ENCODE results near the gene TUBGCP3. TPM values are rescaled to one million over a fixed set of nuclear protein-coding genes. Genes with fewer than 3 reads are reported as not detected.

TUBGCP3 gene
- total and polyA plus RNA-seq, 4 donors = 10.9 to 40.2 (median 26.9) TPM

DNA sequence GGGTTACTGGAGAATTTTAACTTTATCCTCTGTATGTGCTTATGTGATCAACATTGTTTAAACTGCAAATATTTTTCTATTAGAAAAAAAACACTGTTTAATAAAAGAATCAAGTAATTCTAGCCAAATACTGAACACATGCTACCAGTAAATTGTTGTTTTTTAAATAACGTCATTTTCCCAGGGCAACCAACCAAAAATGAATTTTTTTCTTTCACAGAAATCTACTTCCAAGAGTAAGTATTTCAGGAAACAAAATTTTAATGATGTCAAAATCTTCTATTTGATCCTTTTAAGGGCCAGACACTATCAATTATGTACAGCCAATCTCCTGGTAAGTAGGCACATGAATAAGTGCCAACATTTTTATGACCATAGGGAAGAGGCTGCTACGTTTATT is 57.1 kb downstream of the TUBGCP3 start:
- no peak for ATAC-seq (ENCODE audit: insufficient read depth, low FRiP score)
- no peaks in the 10 kb centered on the region for H3K27me3 ChIP-seq (ENCODE audit: control insufficient read depth in 3 of 3, insufficient read depth in 3 of 3, low read length in 2 of 3)
- H3K36me3 ChIP-seq (ENCODE audit: control insufficient read depth in 4 of 4, insufficient read depth in 4 of 4, low read length in 4 of 4) = peaks cover 0 to 9% (median 7%) of the 10 kb centered on the region in 4 donors
- 72 to 84% methylated on average over 2 of the region's 2 CpGs for WGBS, 2 donors
- DNase-seq = peak in 2 of 3 donors; percentile 51 to 62
- no peak overlapping the region for H3K27ac ChIP-seq (ENCODE audit: low read depth in 1 of 2, low read length in 1 of 2)
- TF ChIP-seq, protein P1, sequence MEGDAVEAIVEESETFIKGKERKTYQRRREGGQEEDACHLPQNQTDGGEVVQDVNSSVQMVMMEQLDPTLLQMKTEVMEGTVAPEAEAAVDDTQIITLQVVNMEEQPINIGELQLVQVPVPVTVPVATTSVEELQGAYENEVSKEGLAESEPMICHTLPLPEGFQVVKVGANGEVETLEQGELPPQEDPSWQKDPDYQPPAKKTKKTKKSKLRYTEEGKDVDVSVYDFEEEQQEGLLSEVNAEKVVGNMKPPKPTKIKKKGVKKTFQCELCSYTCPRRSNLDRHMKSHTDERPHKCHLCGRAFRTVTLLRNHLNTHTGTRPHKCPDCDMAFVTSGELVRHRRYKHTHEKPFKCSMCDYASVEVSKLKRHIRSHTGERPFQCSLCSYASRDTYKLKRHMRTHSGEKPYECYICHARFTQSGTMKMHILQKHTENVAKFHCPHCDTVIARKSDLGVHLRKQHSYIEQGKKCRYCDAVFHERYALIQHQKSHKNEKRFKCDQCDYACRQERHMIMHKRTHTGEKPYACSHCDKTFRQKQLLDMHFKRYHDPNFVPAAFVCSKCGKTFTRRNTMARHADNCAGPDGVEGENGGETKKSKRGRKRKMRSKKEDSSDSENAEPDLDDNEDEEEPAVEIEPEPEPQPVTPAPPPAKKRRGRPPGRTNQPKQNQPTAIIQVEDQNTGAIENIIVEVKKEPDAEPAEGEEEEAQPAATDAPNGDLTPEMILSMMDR (IDR thresholded peaks at IDR 0.05; ENCODE audit: control extremely low read depth, extremely low read depth) = no peak
- H3K4me1 ChIP-seq (ENCODE audit: control insufficient read depth in 5 of 5, insufficient read depth in 5 of 5, low read length in 5 of 5) = peaks cover 0 to 18% (median 0%) of the 10 kb centered on the region in 5 donors
- H3K9me3 ChIP-seq (ENCODE audit: control insufficient read depth in 4 of 4, insufficient read depth in 3 of 4, low read length in 3 of 4) = no peaks in the 10 kb centered on the region
- H3K4me3 ChIP-seq = no peak overlapping the region
- no peak overlapping the region for H3K9ac ChIP-seq (ENCODE audit: insufficient read depth in 1 of 2, low read length in 2 of 2)

DNA sequence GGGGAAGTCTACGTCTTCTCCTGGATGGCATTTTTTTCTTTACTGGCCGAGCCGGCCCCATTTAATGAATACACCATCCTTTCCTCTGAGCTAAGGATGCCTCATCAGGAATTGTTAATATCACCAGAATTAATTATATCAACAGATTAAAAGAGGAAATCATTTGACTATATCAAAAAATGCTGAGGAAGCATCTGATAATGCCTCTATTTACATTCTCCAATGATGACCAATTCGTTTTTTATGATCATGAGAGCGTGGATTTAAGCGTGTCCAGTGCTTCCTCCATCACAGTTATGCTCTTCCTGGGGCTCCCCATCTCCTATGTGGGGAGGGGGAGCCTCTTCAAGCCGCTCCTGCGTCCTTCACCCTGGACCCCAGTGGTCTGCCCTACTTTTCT is 58.7 kb downstream of the TUBGCP3 start:
- H3K9ac ChIP-seq (ENCODE audit: insufficient read depth in 1 of 2, low read length in 2 of 2) = no peak overlapping the region
- peaks cover 0 to 10% (median 8%) of the 10 kb centered on the region in 4 donors for H3K36me3 ChIP-seq (ENCODE audit: control insufficient read depth in 4 of 4, insufficient read depth in 4 of 4, low read length in 4 of 4)
- TF ChIP-seq, protein P1 (IDR thresholded peaks at IDR 0.05; ENCODE audit: control extremely low read depth, extremely low read depth) = no peak
- H3K27me3 ChIP-seq (ENCODE audit: control insufficient read depth in 3 of 3, insufficient read depth in 3 of 3, low read length in 2 of 3) = no peaks in the 10 kb centered on the region
- no peak overlapping the region for H3K27ac ChIP-seq (ENCODE audit: low read depth in 1 of 2, low read length in 1 of 2)
- DNase-seq (no peak), ATAC-seq (ENCODE audit: insufficient read depth, low FRiP score) (no peak)
- WGBS, 2 donors = 90 to 94% methylated on average over 8 of the region's 8 CpGs
- no peaks in the 10 kb centered on the region for H3K9me3 ChIP-seq (ENCODE audit: control insufficient read depth in 4 of 4, insufficient read depth in 3 of 4, low read length in 3 of 4)
- peaks cover 0 to 18% (median 0%) of the 10 kb centered on the region in 5 donors for H3K4me1 ChIP-seq (ENCODE audit: control insufficient read depth in 5 of 5, insufficient read depth in 5 of 5, low read length in 5 of 5)
- H3K4me3 ChIP-seq = no peak overlapping the region

DNA sequence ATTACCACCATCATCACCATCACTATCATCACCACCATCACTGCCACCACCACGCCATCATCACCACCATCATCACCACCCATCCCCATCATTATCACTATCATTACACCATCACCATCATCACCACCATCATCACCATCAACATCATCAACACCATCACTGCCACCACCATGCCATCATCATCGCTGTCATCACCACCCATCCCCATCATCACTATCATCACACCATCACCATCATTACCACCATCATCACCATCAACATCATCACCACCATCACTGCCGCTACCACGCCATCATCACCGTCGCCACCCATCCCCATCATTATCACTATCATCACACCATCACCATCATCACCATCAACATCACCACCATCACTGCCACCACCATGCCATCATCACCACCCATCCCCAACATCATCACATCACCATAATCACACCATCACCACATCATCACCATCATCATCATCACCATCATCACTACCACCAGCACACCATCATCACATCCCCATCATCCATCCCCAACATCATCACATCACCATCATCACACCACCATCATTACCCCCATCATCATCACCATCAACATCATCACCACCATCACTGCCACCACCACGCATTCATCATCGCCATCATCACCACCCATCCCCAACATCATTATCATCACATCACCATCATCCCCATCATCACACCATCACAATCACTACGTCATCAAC is 61.7 kb downstream of the TUBGCP3 start:
- Histone ChIP-seq H3K36me3 (ENCODE audit: control insufficient read depth in 4 of 4, insufficient read depth in 4 of 4, low read length in 4 of 4) (peaks cover 0 to 16% (median 14%) of the 10 kb centered on the region in 4 donors), H3K4me3 (no peak overlapping the region), H3K9me3 (ENCODE audit: control insufficient read depth in 4 of 4, insufficient read depth in 3 of 4, low read length in 3 of 4) (no peaks in the 10 kb centered on the region), H3K27me3 (ENCODE audit: control insufficient read depth in 3 of 3, insufficient read depth in 3 of 3, low read length in 2 of 3) (no peaks in the 10 kb centered on the region), H3K27ac (ENCODE audit: low read depth in 1 of 2, low read length in 1 of 2) (no peak overlapping the region), H3K9ac (ENCODE audit: insufficient read depth in 1 of 2, low read length in 2 of 2) (no peak overlapping the region), H3K4me1 (ENCODE audit: control insufficient read depth in 5 of 5, insufficient read depth in 5 of 5, low read length in 5 of 5) (peaks cover 0 to 8% (median 0%) of the 10 kb centered on the region in 5 donors)
- DNase-seq (no peak), ATAC-seq (ENCODE audit: insufficient read depth, low FRiP score) (no peak)
- TF ChIP-seq, protein P1 (IDR thresholded peaks at IDR 0.05; ENCODE audit: control extremely low read depth, extremely low read depth) = no peak
- WGBS, 2 donors = 99% methylated on average over 9 of the region's 9 CpGs
